SH-SY5Y (cell line): ENCODE results near the gene OOEP.

Experiments used
- GATA2 ChIP-seq: IDR thresholded peaks from 2 replicates; pipeline ENCODE4 v1.6.1; 2011; ENCODE audit warnings: mild to moderate bottlenecking, low read depth, low read length
- GATA3 ChIP-seq: IDR thresholded peaks from 2 replicates; pipeline ENCODE4 v1.6.1; 2011; ENCODE audit warnings: low read depth, mild to moderate bottlenecking, low read length, moderate library complexity

The OOEP gene

GRCh38 chr6:73342174-73342573 lies 27.5 kb downstream of the OOEP start:
- TF ChIP-seq GATA2 = no peak
- TF ChIP-seq GATA3 = no peak

- no peak for TF ChIP-seq GATA3
- TF ChIP-seq GATA2 = no peak
Measured at GRCh38 chr6:73341335-73341734, 28.4 kb downstream of the OOEP start.

DNA sequence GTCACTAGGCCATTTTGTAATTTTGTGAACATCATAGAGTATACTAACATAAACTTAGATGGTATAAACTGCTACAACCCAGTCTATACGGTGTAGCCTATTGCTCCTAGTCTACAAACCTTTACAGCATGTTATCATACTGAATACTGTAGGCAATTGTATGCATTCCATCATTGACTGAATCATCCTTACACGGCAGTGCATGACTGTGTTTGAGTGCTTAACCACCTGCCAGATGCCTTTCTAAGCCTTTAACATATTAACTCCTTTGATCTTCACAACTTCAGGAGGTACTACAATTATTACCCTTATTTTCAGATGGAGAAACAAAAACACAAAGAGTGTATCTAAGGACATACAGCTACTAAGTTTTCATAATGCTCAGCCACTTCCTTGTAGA lies 29.6 kb downstream of the OOEP start:
- TF ChIP-seq GATA3 = no peak
- no peak for TF ChIP-seq GATA2

DNA sequence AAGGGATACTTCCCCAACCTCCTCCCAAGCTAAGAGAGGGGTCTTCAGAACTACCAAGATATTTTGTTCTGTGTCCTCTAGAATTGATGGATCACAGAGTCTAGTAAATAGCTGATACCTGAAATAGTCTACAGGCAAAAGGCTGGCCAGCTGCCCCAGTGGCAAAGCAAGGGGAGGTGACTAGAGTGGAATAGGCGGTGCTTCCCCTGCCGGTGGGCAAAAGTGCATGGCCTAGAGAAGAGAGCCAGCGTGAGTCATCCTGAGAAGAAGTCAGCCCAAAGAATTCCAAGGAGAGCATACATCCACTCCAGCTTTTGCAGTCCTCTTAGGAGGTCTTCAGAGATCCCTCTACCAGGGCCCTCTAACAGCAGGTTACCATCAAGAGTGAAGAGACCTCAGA lies 30.4 kb downstream of the OOEP start:
- TF ChIP-seq GATA3 = no peak
- TF ChIP-seq GATA2 = no peak

- TF ChIP-seq GATA2 (no peak), GATA3 (no peak)
Measured at GRCh38 chr6:73329201-73329600, 40.5 kb downstream of the OOEP start.

DNA sequence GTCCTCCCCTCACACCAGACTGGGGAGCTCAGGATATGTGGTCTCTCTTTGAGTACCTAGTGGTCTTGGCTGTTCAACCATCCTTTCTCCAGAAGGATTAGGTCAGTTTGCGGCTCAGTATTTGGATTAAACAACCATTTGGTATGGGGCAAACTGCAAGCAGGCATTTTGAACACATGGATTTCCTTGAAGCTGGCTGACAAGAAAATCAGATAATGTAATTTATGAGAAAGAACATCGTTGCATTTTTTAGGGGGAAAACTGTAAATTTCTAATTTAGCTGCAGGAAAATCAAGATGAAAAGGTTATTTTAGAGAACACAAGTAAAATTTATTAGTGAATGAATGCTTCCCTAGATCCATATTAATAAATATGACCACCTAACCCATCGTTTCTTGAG lies 40.9 kb downstream of the OOEP start:
- TF ChIP-seq GATA2 (no peak), GATA3 (no peak)

DNA sequence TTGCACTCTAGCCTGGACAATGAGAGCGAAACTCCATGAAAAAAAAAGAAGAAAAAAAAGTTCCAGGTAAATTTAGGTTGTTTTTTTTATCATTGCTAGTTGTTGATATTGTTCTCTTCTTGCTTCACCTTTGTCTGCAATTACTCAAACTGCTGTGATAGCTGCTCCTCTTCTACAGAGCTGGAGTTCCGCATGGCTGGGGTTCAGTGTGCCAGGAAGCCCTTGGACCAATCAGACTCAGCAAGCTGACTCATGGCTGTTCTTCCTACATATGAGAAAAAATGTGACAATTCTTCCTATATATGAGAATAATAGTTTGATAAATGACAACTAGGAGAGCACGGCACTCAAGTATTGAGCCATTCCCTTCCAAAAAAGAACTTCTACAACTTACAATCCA lies 44.0 kb downstream of the OOEP start:
- no peak for TF ChIP-seq GATA2

GRCh38 chr6:73323323-73323722 lies 46.4 kb downstream of the OOEP start:
- TF ChIP-seq GATA2 (no peak), GATA3 (no peak)
